Testis (tissue), 3 donors: ENCODE measurements around the gene TAF6. TPM values are rescaled to one million over a fixed set of nuclear protein-coding genes. Genes with fewer than 3 reads are reported as not detected.

Experiments used
- DNase-seq: peaks from one replicate; pipeline ENCODE4 v3.0.0-alpha.2; 2019
- H3K27ac ChIP-seq, 2 donors: fragments of 200-600 bp; sonication (generic); one replicate each; pipeline ENCODE4 v1.5.1; 2019
- H3K27me3 ChIP-seq: fragments of 200-600 bp; sonication (generic); one replicate; pipeline ENCODE4 v1.5.1; 2019
- H3K36me3 ChIP-seq: fragments of 200-600 bp; sonication (generic); one replicate; pipeline ENCODE4 v1.5.1; 2017; ENCODE audit warnings: low read depth; ENCODE audit errors: missing control alignments
- H3K4me1 ChIP-seq: fragments of 200-600 bp; sonication (generic); one replicate; pipeline ENCODE4 v1.5.1; 2019
- H3K4me3 ChIP-seq, 2 donors: fragments of 200-600 bp; sonication (generic); one replicate each; pipeline ENCODE4 v1.5.1; 2017 to 2019
- H3K9me3 ChIP-seq: fragments of 200-600 bp; sonication (generic); one replicate; pipeline ENCODE4 v1.5.1; 2017
- CTCF ChIP-seq, 3 experiments: fragments of 450-650 bp in 2 of 3; fragments of 200-600 bp in 1 of 3; sonication (generic) in 1 of 3; IDR thresholded peaks; one replicate each; pipeline ENCODE4 v1.5.1; 2016 to 2019; ENCODE audit warnings: antibody characterized with exemption in 3 of 3, mild to moderate bottlenecking in 2 of 3, moderate library complexity in 1 of 3
- POLR2A ChIP-seq: fragments of 450-650 bp; IDR thresholded peaks from one replicate; pipeline ENCODE4 v1.6.1; 2017; ENCODE audit warnings: antibody characterized with exemption, mild to moderate bottlenecking, moderate library complexity
- WGBS, 2 donors: methylation state at CpG; one replicate each; pipeline ENCODE4 v1.1.5; 2018; 5-methylcytosine and 5-hydroxymethylcytosine counted together
- intact Hi-C: fragments of 100-400 bp; cut with DNase I; formaldehyde crosslinking; loops from one replicate; pipeline ENCODE4 v1.15.1; 2023; ENCODE audit warnings: low total_unique reads
- polyA plus RNA-seq: library from polyadenylated mRNA; stranded (reverse); fragments of 350-450 nt; fragmentation: Illumina TruSeq; extraction: RNeasy Lipid Tissue Mini Kit (QIAGEN cat#74804); gene quantifications from one replicate; pipeline ENCODE4 v1.2.3, GENCODE V29; 2014; ENCODE audit warnings: low read depth, low replicate concordance; ENCODE audit not compliant: insufficient read depth
- total RNA-seq, 2 donors: library from RNA; depleted of rRNA; stranded (reverse); fragments of >200 nt; gene quantifications; one replicate each; pipeline ENCODE4 v1.2.3, GENCODE V29; 2016

Gene TAF6
- total and polyA plus RNA-seq, 3 donors from 2014 or later: 95.4 to 108 (median 99.1) TPM

GRCh38 chr7:100093925-100094486 is 25.2 kb downstream of the TAF6 start:
- Histone ChIP-seq H3K9me3 (no peaks in the 10 kb centered on the region), H3K27me3 (no peaks in the 10 kb centered on the region), H3K27ac (peak overlapping the region in 1 of 2 donors; percentile 56), H3K4me1 (peaks cover 19% of the 10 kb centered on the region), H3K4me3 (no peak overlapping the region), H3K36me3 (no peaks in the 10 kb centered on the region)
- TF ChIP-seq CTCF (IDR thresholded peaks at IDR 0.05): no peak
- no peak for TF ChIP-seq POLR2A
- intact Hi-C loops: no loop called here
- no peak for DNase-seq
- 78 to 79% methylated on average over 14 to 16 of the region's 16 CpGs for WGBS, 2 donors

- intact Hi-C loops: no loop called here
- Histone ChIP-seq H3K27me3 (no peaks in the 10 kb centered on the region), H3K4me1 (peaks cover 19% of the 10 kb centered on the region), H3K36me3 (no peaks in the 10 kb centered on the region), H3K27ac (peak overlapping the region in 1 of 2 donors; percentile 56), H3K4me3 (no peak overlapping the region), H3K9me3 (no peaks in the 10 kb centered on the region)
- DNase-seq: no peak
- TF ChIP-seq POLR2A (no peak), CTCF (IDR thresholded peaks at IDR 0.05) (no peak)
- 53 to 84% methylated on average over 9 to 13 of the region's 13 CpGs for WGBS, 2 donors
Measured at GRCh38 chr7:100093498-100093897, 25.7 kb downstream of the TAF6 start.

- no peaks in the 10 kb centered on the region for H3K27me3 ChIP-seq
Measured at GRCh38 chr7:100093054-100093453, 26.1 kb downstream of the TAF6 start.

GRCh38 chr7:100091411-100092181 is 27.6 kb downstream of the TAF6 start:
- intact Hi-C loops: no loop called here
- 70 to 71% methylated on average over 19 of the region's 19 CpGs for WGBS, 2 donors
- no peak for DNase-seq
- Histone ChIP-seq H3K27me3 (no peaks in the 10 kb centered on the region), H3K4me3 (no peak overlapping the region), H3K9me3 (no peaks in the 10 kb centered on the region), H3K4me1 (peaks cover 23% of the 10 kb centered on the region), H3K36me3 (no peaks in the 10 kb centered on the region), H3K27ac (no peak overlapping the region)
- TF ChIP-seq CTCF (IDR thresholded peaks at IDR 0.05) (no peak), POLR2A (no peak)

More at GRCh38 chr7:100093054-100093453, 26.1 kb downstream of the TAF6 start:
- H3K4me3 ChIP-seq: no peak overlapping the region
- H3K4me1 ChIP-seq: peaks cover 22% of the 10 kb centered on the region
- 32 to 56% methylated on average over 6 to 8 of the region's 8 CpGs for WGBS, 2 donors
- TF ChIP-seq CTCF (IDR thresholded peaks at IDR 0.05) (no peak), POLR2A (no peak)
- H3K36me3 ChIP-seq: no peaks in the 10 kb centered on the region
- no peaks in the 10 kb centered on the region for H3K9me3 ChIP-seq
- peak overlapping the region in 1 of 2 donors; percentile 56 for H3K27ac ChIP-seq
- intact Hi-C loops: no loop called here
- DNase-seq: peak; percentile 36
